ENCODE data around the gene CWF19L1.

DNA sequence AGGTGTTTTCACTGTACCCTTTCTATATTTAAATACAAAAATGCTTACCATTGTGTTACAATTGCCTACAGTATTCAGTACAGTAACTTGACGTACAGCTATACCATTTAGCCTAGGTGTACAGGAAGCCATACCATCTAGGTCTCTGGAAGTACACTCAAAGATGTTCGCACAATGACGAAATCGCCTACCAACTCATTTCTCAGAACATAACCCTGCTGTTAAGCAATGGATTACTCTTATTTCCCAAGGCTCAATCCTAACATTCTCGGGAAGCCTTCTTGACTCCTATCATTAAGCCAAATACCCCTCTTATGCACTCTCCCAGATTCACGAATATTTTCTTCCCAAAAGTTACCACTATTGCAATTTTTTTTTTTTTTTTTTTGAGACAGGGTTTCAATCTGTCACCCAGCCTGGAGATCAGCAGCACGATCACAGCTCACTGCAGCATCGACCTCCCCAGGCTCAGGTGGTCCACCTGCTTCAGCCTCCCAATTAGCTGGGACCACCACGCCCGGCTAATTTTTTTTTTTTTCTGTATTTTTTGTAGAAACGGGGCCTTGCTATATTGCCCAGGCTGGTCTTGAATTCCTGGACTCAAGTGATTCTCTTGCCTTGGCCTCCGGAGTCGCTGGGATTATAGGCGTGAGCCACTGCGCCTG lies 1.5 kb downstream of the CWF19L1 start:
- TF ChIP-seq POLR2AphosphoS5 (IDR thresholded peaks at IDR 0.05) = no peak
- TF ChIP-seq, protein P1, sequence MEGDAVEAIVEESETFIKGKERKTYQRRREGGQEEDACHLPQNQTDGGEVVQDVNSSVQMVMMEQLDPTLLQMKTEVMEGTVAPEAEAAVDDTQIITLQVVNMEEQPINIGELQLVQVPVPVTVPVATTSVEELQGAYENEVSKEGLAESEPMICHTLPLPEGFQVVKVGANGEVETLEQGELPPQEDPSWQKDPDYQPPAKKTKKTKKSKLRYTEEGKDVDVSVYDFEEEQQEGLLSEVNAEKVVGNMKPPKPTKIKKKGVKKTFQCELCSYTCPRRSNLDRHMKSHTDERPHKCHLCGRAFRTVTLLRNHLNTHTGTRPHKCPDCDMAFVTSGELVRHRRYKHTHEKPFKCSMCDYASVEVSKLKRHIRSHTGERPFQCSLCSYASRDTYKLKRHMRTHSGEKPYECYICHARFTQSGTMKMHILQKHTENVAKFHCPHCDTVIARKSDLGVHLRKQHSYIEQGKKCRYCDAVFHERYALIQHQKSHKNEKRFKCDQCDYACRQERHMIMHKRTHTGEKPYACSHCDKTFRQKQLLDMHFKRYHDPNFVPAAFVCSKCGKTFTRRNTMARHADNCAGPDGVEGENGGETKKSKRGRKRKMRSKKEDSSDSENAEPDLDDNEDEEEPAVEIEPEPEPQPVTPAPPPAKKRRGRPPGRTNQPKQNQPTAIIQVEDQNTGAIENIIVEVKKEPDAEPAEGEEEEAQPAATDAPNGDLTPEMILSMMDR (IDR thresholded peaks at IDR 0.05) = no peak

Measured in upper lobe of left lung (tissue), 4 donors.